ENCODE results near the gene CSH1.
"Not testable (repeated sequence)": the region's sequence is repeated elsewhere in the genome, so short reads cannot be mapped to it uniquely, and the experiment has no call there.

The CSH1 gene

DNA sequence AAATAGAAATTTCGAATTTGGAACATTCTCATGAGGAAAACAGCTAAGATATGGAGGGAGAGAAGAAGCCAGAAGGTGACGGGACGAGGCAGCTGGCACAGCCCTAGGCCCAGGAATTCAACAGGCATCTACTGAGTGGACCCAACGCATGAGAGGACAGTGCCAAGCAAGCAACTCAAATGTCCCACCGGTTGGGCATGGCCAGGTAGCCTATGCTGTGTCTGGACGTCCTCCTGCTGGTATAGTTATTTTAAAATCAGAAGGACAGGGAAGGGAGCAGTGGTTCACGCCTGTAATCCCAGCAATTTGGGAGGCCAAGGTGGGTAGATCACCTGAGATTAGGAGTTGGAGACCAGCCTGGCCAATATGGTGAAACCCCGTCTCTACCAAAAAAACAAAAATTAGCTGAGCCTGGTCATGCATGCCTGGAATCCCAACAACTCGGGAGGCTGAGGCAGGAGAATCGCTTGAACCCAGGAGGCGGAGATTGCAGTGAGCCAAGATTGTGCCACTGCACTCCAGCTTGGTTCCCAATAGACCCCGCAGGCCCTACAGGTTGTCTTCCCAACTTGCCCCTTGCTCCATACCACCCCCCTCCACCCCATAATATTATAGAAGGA, 20.3 kb upstream of the CSH1 start:
- POLR2A ChIA-PET, result no interaction called here
- DNase-seq (ENCODE audit: extremely low spot score), result no peak
- no peak for TF ChIP-seq FOXA1 (IDR thresholded peaks at IDR 0.05)
- TF ChIP-seq FOXK2 (IDR thresholded peaks at IDR 0.05), result peak; percentile 100
- TF ChIP-seq ELF4 (IDR thresholded peaks at IDR 0.05), result no peak
- peak; percentile 100 for TF ChIP-seq BHLHE40 (IDR thresholded peaks at IDR 0.05; ENCODE audit: borderline replicate concordance)
- TF ChIP-seq L3MBTL2 (conservative IDR thresholded peaks at IDR 0.05), result peak; percentile 37; the same call in 1 of the 2 replicates
- no peak for TF ChIP-seq SP1 (IDR thresholded peaks at IDR 0.05)
- TF ChIP-seq TARDBP (IDR thresholded peaks at IDR 0.05), result no peak
- TF ChIP-seq NFRKB (IDR thresholded peaks at IDR 0.05), result peak; percentile 100
- TF ChIP-seq LEF1 (IDR thresholded peaks at IDR 0.05; ENCODE audit: borderline replicate concordance), result no peak
- TF ChIP-seq HDGF (IDR thresholded peaks at IDR 0.05; ENCODE audit: borderline replicate concordance), result no peak
- peak; percentile 100 for TF ChIP-seq SUZ12 (IDR thresholded peaks at IDR 0.05)
- TF ChIP-seq, protein P1, sequence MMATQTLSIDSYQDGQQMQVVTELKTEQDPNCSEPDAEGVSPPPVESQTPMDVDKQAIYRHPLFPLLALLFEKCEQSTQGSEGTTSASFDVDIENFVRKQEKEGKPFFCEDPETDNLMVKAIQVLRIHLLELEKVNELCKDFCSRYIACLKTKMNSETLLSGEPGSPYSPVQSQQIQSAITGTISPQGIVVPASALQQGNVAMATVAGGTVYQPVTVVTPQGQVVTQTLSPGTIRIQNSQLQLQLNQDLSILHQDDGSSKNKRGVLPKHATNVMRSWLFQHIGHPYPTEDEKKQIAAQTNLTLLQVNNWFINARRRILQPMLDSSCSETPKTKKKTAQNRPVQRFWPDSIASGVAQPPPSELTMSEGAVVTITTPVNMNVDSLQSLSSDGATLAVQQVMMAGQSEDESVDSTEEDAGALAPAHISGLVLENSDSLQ (IDR thresholded peaks at IDR 0.05), result no peak
- no peak for TF ChIP-seq ZNF384 (IDR thresholded peaks at IDR 0.05)
- TF ChIP-seq FOXM1 (IDR thresholded peaks at IDR 0.05; ENCODE audit: borderline replicate concordance), result no peak
- no peak for TF ChIP-seq ARNT (IDR thresholded peaks at IDR 0.05)
- TF ChIP-seq CTBP1 (IDR thresholded peaks at IDR 0.05; ENCODE audit: borderline replicate concordance), result no peak
- CTCF ChIA-PET, result no interaction called here

DNA sequence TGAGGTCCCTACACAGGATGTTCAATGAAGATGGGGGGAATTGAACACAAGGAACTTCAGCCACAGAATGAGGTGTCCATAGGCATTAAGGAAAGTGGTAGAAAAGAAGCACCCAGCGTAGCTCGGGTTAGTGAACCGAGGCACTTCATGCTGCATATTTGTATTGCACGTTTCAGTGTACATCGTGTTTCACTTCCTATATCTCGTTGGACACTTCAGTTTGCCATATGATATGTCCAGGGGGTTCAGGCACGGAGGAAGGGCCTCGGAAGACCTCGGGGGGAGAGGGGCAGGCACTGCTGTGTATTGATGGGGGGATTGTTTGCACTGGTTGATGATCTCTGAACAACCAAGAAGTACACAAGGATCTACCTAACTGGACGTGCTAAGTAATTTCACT, 19.4 kb upstream of the CSH1 start:
- POLR2A ChIA-PET; DNase-seq (ENCODE audit: extremely low spot score): not testable (repeated sequence)
- CTCF ChIA-PET, result interaction anchor here (1.0 kb wide), 1 partner anchor 218 kb away, joined by 3 read pairs; no protein-coding TSS in a partner anchor

DNA sequence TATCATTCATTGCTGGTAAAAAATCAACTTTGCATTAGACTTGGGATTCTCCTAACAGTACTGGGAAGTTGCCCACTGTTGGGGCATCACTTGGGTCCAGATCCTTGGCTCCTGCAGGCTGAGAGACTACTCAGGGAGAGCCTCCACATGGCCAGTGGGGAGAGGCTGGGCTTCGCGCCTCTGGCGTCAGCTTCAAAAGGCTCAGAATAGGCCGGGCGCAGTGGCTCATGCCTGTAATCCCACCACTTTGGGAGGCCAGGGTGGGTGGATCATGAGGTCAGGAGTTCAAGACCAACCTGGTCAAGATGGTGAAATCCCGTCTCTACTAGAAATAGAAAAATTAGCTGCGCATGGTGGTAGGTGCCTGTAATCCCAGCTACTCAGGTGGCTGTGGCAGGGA, 18.1 kb upstream of the CSH1 start:
- no peak for DNase-seq (ENCODE audit: extremely low spot score)
- ChIA-PET POLR2A (no interaction called here), CTCF (interaction anchor here (1.0 kb wide), 1 partner anchor 219 kb away, joined by 3 read pairs; no protein-coding TSS in a partner anchor)
- no peak for TF ChIP-seq NFRKB (IDR thresholded peaks at IDR 0.05)
- TF ChIP-seq ARNT (IDR thresholded peaks at IDR 0.05), result no peak

DNA sequence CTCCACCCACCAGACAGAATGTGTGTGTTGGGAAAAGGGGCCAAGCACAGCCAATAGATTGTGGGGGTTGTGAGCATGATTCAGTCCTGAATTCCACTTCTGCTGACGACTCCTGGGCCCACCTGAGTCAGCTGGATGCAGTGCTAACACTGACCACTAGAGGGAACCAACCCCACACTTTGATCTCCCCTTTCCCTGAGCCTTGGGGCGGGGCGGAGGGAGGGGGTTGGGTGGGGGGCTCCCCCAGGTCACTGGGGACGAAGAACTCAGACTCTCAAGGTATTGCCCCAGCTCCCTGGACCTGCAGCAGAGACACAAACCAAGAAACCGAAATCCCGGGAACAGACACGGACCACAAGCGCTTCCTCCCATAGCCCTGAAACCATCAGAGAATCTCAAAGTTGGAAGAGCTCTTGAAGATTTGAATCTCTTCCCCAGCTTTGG, 15.3 kb upstream of the CSH1 start:
- CTCF ChIA-PET, result interaction anchor here (0.6 to 1.5 kb wide), 7 partner anchors 12 to 222 kb away, joined by 3 to 9 read pairs (median 3); no protein-coding TSS in a partner anchor
- TF ChIP-seq SP1 (IDR thresholded peaks at IDR 0.05) (no peak), FOXA1 (IDR thresholded peaks at IDR 0.05) (no peak), TARDBP (IDR thresholded peaks at IDR 0.05) (no peak), BHLHE40 (IDR thresholded peaks at IDR 0.05; ENCODE audit: borderline replicate concordance) (no peak), NFRKB (IDR thresholded peaks at IDR 0.05) (no peak), LEF1 (IDR thresholded peaks at IDR 0.05; ENCODE audit: borderline replicate concordance) (no peak), SUZ12 (IDR thresholded peaks at IDR 0.05) (no peak), FOXM1 (IDR thresholded peaks at IDR 0.05; ENCODE audit: borderline replicate concordance) (no peak), FOXK2 (IDR thresholded peaks at IDR 0.05) (no peak), HDGF (IDR thresholded peaks at IDR 0.05; ENCODE audit: borderline replicate concordance) (no peak), ZNF384 (IDR thresholded peaks at IDR 0.05) (no peak), ELF4 (IDR thresholded peaks at IDR 0.05) (no peak), L3MBTL2 (conservative IDR thresholded peaks at IDR 0.05) (no peak), CTBP1 (IDR thresholded peaks at IDR 0.05; ENCODE audit: borderline replicate concordance) (no peak), ARNT (IDR thresholded peaks at IDR 0.05) (no peak)
- TF ChIP-seq, protein P1 (IDR thresholded peaks at IDR 0.05), result no peak
- POLR2A ChIA-PET, result no interaction called here
- DNase-seq (ENCODE audit: extremely low spot score), result peak; percentile 73

DNA sequence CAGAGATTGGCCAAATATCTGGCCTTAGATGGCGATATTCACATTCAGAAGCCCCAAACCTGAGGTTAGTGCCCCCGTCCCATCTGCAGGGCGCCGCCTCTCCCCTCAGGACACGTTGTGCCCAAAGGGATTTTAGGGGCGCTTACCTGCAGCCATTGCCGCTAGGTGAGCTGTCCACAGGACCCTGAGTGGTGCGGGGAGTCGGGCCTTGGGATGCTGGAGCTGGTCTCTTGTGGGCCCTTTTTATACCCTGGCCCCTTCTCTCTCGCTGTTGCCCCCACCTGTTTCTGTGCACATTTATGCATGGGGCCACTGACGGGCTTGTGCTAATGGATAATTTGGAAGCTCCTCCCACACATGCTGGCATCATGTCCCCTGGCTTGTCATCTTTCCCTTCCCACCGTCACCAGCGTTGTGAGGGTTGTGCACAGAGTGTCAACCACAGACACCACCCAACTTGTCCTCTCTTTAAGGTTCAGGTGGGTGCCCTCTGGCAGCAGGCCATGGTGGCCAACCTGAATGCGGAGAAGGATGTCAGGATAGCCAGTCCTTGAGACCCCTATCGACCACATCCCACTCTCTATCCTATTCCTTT, 14.8 kb upstream of the CSH1 start, which contains the start of gene CSHL1:
TSS of gene CSHL1 (minus strand) at position 218 of the 595 bp plus-strand sequence. CDS start at position 156, 62 bp downstream.
- POLR2A ChIA-PET, result no interaction called here
- CTCF ChIA-PET, result interaction anchor here (0.9 to 1.6 kb wide), 6 partner anchors 8 to 223 kb away, joined by 3 to 9 read pairs (median 3); no protein-coding TSS in a partner anchor
- DNase-seq (ENCODE audit: extremely low spot score), result no peak
- no peak for TF ChIP-seq ELF4 (IDR thresholded peaks at IDR 0.05)
- no peak for TF ChIP-seq NFRKB (IDR thresholded peaks at IDR 0.05)
- TF ChIP-seq SP1 (IDR thresholded peaks at IDR 0.05), result no peak
- no peak for TF ChIP-seq L3MBTL2 (conservative IDR thresholded peaks at IDR 0.05)
- TF ChIP-seq FOXA1 (IDR thresholded peaks at IDR 0.05), result no peak
- no peak for TF ChIP-seq TARDBP (IDR thresholded peaks at IDR 0.05)
- TF ChIP-seq HDGF (IDR thresholded peaks at IDR 0.05; ENCODE audit: borderline replicate concordance), result no peak
- no peak for TF ChIP-seq FOXM1 (IDR thresholded peaks at IDR 0.05; ENCODE audit: borderline replicate concordance)
- no peak for TF ChIP-seq LEF1 (IDR thresholded peaks at IDR 0.05; ENCODE audit: borderline replicate concordance)
- no peak for TF ChIP-seq BHLHE40 (IDR thresholded peaks at IDR 0.05; ENCODE audit: borderline replicate concordance)
- TF ChIP-seq CTBP1 (IDR thresholded peaks at IDR 0.05; ENCODE audit: borderline replicate concordance), result no peak
- no peak for TF ChIP-seq ARNT (IDR thresholded peaks at IDR 0.05)
- no peak for TF ChIP-seq FOXK2 (IDR thresholded peaks at IDR 0.05)
- TF ChIP-seq, protein P1 (IDR thresholded peaks at IDR 0.05), result no peak

DNA sequence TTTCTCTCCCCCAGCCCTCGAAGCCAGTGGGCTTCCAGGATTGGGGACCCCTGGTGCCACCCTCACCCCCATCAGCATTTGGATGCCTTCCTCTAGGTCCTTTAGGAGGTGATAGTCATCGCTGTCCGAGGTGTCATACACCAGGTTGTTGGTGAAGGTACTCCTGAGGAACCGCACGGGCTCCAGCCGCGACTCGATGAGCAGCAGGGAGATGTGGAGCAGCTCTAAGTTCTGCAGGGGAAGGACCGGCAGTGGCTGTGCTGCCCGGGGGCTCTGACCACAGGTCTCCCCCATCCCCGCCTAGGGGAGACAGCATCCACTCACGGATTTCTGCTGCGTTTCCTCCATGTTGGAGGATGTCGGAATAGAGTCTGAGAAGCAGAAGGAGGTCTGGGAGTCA, 13.7 kb upstream of the CSH1 start:
- CTCF ChIA-PET, result interaction anchor here (0.8 to 1.6 kb wide), 2 partner anchors 9 to 224 kb away, joined by 3 to 8 read pairs; no protein-coding TSS in a partner anchor
- TF ChIP-seq CTBP1 (IDR thresholded peaks at IDR 0.05; ENCODE audit: borderline replicate concordance) (no peak), LEF1 (IDR thresholded peaks at IDR 0.05; ENCODE audit: borderline replicate concordance) (no peak)
- DNase-seq (ENCODE audit: extremely low spot score), result no peak
- POLR2A ChIA-PET, result no interaction called here

DNA sequence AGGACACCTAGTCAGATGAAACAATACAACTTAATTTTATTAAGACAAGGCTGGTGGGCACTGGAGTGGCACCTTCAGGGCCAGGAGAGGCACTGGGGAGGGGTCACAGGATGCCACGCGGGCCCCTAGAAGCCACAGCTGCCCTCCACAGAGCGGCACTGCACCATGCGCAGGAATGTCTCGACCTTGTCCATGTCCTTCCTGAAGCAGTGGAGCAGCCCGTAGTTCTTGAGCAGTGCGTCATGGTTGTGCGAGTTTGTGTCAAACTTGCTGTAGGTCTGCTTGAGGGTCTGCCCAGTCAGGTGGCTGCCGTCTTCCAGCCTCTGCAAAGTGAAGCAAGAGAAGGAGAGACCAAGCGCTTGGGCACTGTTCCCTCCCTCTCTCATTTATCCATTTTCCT, 13.2 kb upstream of the CSH1 start:
- CTCF ChIA-PET, result interaction anchor here (1.6 kb wide), 1 partner anchor 10 kb away, joined by 8 read pairs; no protein-coding TSS in a partner anchor
- POLR2A ChIA-PET; DNase-seq (ENCODE audit: extremely low spot score): not testable (repeated sequence)

DNA sequence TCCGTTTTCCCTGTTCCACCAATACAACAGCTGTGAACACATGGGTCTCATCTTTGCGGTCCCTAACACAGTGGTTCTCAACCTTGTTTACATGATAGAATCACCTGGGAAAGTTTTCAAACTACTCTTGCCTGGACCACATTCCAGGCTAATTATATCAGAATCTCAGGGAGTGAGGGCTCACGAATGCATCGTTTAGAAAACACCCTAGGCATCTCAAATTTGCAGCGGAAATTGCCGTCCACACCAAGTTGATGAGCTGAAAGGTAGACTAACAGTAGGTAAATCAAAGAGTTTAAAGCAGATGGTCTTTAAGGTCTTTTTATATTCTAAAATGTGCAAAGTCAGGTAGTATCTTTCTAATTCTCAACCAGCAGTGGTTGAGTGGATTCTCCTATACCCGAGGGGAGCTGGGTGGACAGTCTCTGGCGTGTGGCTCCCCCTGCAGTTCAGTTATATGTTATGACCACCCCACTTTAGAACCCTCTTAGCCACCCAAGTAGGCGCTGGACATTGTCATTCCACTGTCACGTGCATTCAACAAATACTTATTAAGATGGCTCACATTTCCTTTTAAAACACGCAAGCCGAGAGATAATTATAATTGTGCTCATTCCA, 10.9 kb upstream of the CSH1 start:
- DNase-seq (ENCODE audit: extremely low spot score), result not testable (repeated sequence)
- ChIA-PET POLR2A (interaction anchor here (0.9 kb wide), 1 partner anchor 239 kb away, joined by 3 read pairs; no protein-coding TSS in a partner anchor), CTCF (interaction anchor here (0.6 to 2.2 kb wide), 4 partner anchors 12 to 122 kb away, joined by 5 to 10 read pairs (median 7); no protein-coding TSS in a partner anchor)

DNA sequence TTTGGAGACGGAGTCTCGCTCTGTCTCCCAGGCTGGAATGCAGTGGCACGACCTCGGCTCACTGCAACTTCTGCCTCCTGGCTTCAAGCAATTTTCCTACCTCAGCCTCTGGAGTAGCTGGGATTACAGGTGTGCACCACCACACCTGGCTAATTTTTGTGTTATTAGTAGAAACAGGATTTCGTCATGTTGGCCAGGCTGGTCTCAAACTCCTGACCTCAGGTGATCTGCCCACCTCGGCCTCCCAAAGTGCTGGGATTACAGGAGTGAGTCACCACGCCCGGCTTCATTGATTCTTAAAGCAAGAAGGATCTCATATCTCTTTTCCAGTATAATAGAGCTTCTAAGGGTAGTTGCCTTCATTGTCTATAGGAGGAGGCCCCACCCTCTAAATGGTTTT, 8.4 kb upstream of the CSH1 start:
- DNase-seq (ENCODE audit: extremely low spot score); POLR2A ChIA-PET: not testable (repeated sequence)
- CTCF ChIA-PET, result interaction anchor here (0.7 to 1.2 kb wide), 3 partner anchors 42 to 479 kb away, joined by 3 read pairs; no protein-coding TSS in a partner anchor
